Measurements from ENCODE around the gene SLC43A2. TPM values are rescaled to one million over a fixed set of nuclear protein-coding genes. Genes with fewer than 3 reads are reported as not detected.

The SLC43A2 gene
- total and polyA plus RNA-seq, 4 donors, result 27.0 to 125 (median 68.6) TPM

DNA sequence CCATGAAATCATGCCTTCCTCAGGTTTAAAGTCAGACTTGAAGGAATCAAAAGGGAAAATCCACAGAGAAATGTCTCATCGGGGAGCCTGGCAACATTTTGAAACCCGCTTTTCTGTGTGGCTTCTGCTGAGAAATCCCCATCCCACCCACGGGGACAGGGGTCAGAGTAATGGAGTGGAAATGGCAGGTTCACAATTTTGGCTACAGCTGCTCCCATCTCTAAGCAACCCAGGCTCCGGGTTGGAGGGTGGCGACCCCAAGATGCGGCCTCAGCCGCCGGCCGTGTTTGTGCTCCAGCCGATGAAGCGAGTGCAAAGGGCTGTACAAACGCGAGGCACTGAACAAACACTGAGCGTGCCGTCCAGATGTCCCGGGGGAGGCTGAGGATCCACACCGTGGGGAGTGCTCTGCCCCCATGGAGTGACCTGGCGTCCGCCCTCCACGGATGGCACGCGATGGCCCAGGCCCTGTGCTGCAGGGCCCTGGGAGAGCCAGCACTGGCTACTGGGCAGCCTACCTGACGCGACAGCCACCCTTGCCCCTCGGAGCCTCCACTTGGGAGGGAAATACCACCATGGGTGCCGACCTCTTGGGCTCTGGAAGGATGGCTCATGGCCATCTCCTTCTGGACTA is 22.2 kb downstream of the SLC43A2 start:
- Histone ChIP-seq H3K36me3 (ENCODE audit: control insufficient read depth in 4 of 4, insufficient read depth in 4 of 4, low read length in 4 of 4) (peaks cover 0 to 8% (median 0%) of the 10 kb centered on the region in 4 donors), H3K4me1 (ENCODE audit: control insufficient read depth in 5 of 5, insufficient read depth in 5 of 5, low read length in 5 of 5) (peaks cover 0 to 33% (median 6%) of the 10 kb centered on the region in 5 donors), H3K9me3 (ENCODE audit: control insufficient read depth in 4 of 4, insufficient read depth in 3 of 4, low read length in 3 of 4) (peaks cover 0 to 3% (median 0%) of the 10 kb centered on the region in 4 donors), H3K9ac (ENCODE audit: insufficient read depth in 1 of 2, low read length in 2 of 2) (no peak overlapping the region), H3K4me3 (no peak overlapping the region), H3K27me3 (ENCODE audit: control insufficient read depth in 3 of 3, insufficient read depth in 3 of 3, low read length in 2 of 3) (no peaks in the 10 kb centered on the region), H3K27ac (ENCODE audit: low read depth in 1 of 2, low read length in 1 of 2) (peak overlapping the region in 1 of 2 donors; percentile 18)
- TF ChIP-seq, protein P1, sequence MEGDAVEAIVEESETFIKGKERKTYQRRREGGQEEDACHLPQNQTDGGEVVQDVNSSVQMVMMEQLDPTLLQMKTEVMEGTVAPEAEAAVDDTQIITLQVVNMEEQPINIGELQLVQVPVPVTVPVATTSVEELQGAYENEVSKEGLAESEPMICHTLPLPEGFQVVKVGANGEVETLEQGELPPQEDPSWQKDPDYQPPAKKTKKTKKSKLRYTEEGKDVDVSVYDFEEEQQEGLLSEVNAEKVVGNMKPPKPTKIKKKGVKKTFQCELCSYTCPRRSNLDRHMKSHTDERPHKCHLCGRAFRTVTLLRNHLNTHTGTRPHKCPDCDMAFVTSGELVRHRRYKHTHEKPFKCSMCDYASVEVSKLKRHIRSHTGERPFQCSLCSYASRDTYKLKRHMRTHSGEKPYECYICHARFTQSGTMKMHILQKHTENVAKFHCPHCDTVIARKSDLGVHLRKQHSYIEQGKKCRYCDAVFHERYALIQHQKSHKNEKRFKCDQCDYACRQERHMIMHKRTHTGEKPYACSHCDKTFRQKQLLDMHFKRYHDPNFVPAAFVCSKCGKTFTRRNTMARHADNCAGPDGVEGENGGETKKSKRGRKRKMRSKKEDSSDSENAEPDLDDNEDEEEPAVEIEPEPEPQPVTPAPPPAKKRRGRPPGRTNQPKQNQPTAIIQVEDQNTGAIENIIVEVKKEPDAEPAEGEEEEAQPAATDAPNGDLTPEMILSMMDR (IDR thresholded peaks at IDR 0.05; ENCODE audit: control extremely low read depth, extremely low read depth), result no peak
- ATAC-seq (ENCODE audit: insufficient read depth, low FRiP score) (no peak), DNase-seq (no peak)
- WGBS, 2 donors, result 87 to 88% methylated on average over 26 of the region's 26 CpGs

DNA sequence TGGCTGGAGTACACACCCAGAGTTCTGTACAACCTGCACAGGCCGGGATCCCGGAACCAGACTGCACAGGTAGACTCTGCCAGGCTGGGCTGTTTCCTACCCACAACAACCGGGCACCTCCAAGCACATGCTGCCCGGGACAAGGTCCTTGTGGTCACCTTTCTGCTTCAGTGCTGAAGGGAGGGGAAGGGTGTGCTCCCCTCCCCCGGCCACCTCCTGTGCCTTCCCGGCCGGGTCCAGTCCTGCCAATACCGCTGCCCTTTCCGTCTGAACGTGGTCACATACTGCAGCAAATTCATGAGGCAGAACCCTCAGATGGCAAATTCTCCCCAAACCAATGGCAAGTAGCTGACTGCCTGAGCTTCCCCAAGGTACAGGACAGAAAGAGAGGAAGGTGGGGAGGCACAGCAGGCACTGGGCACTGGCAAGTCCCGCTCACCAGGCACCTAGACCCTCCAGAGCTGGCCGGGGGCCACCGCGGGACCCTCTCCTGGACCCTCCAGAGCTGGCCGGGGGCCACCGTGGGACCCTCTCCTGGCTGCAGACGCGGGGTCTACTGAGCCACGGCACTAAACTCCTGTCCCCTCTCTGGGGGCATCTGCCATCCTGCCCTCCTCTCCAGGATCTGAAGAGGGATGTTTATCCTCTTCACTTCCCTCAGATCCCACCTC is 22.8 kb downstream of the SLC43A2 start:
- Histone ChIP-seq H3K4me1 (ENCODE audit: control insufficient read depth in 5 of 5, insufficient read depth in 5 of 5, low read length in 5 of 5) (peaks cover 0 to 33% (median 6%) of the 10 kb centered on the region in 5 donors), H3K9ac (ENCODE audit: insufficient read depth in 1 of 2, low read length in 2 of 2) (no peak overlapping the region), H3K27ac (ENCODE audit: low read depth in 1 of 2, low read length in 1 of 2) (peak overlapping the region in 1 of 2 donors; percentile 9), H3K9me3 (ENCODE audit: control insufficient read depth in 4 of 4, insufficient read depth in 3 of 4, low read length in 3 of 4) (peaks cover 0 to 4% (median 0%) of the 10 kb centered on the region in 4 donors), H3K4me3 (no peak overlapping the region), H3K27me3 (ENCODE audit: control insufficient read depth in 3 of 3, insufficient read depth in 3 of 3, low read length in 2 of 3) (no peaks in the 10 kb centered on the region), H3K36me3 (ENCODE audit: control insufficient read depth in 4 of 4, insufficient read depth in 4 of 4, low read length in 4 of 4) (peaks cover 0 to 7% (median 0%) of the 10 kb centered on the region in 4 donors)
- 76 to 84% methylated on average over 19 of the region's 19 CpGs for WGBS, 2 donors
- no peak for DNase-seq
- no peak for ATAC-seq (ENCODE audit: insufficient read depth, low FRiP score)
- TF ChIP-seq, protein P1 (IDR thresholded peaks at IDR 0.05; ENCODE audit: control extremely low read depth, extremely low read depth), result no peak

DNA sequence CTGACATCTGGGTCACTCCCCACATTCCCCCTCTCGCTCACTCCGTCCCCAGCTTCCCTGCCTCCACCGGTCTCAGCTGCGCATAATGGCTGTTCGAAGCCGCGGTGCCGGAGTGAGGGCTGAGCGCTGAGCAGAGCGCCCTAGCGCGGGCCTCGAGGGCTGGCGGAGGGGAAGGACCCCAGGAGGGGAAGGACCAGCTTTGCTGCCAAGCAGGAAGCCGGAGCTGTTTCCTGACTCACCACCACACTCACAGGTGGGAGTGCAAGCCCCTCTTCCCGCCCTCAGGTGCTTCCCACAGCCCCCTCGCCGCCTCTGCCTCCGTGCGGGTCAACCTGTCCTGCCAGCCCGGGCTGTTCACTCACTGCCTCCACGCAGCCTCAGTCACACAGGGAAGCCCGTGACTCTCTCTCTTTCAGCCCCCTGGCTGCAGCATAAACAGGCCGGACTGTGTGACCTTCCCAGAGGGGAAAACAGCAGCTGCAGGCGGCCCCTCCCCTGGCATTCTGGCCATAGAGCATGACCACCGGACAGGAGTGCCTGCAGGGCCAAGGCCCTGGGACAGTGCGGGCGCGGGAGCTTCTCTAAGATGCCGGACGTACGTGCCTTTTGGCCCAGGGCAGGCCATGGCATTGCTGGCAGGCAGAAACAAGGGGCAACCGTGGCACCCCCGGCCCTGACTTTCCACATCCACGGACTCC is 23.7 kb downstream of the SLC43A2 start:
- Histone ChIP-seq H3K9me3 (ENCODE audit: control insufficient read depth in 4 of 4, insufficient read depth in 3 of 4, low read length in 3 of 4) (peaks cover 0 to 4% (median 0%) of the 10 kb centered on the region in 4 donors), H3K4me3 (no peak overlapping the region), H3K9ac (ENCODE audit: insufficient read depth in 1 of 2, low read length in 2 of 2) (peak overlapping the region in 1 of 2 donors; percentile 47), H3K27me3 (ENCODE audit: control insufficient read depth in 3 of 3, insufficient read depth in 3 of 3, low read length in 2 of 3) (no peaks in the 10 kb centered on the region), H3K27ac (ENCODE audit: low read depth in 1 of 2, low read length in 1 of 2) (peak overlapping the region in 1 of 2 donors; percentile 71), H3K4me1 (ENCODE audit: control insufficient read depth in 5 of 5, insufficient read depth in 5 of 5, low read length in 5 of 5) (peaks cover 0 to 33% (median 6%) of the 10 kb centered on the region in 5 donors), H3K36me3 (ENCODE audit: control insufficient read depth in 4 of 4, insufficient read depth in 4 of 4, low read length in 4 of 4) (peaks cover 0 to 7% (median 0%) of the 10 kb centered on the region in 4 donors)
- ATAC-seq (ENCODE audit: insufficient read depth, low FRiP score), result no peak
- DNase-seq, result peak in 2 of 3 donors; percentile 43 to 70
- TF ChIP-seq, protein P1 (IDR thresholded peaks at IDR 0.05; ENCODE audit: control extremely low read depth, extremely low read depth), result no peak
- 39 to 59% methylated on average over 35 of the region's 35 CpGs for WGBS, 2 donors
